Glutamatergic neuron (in vitro differentiated cells): ENCODE results near the gene DHRS13. TPM values are rescaled to one million over a fixed set of nuclear protein-coding genes. Genes with fewer than 3 reads are reported as not detected.
"Not testable (repeated sequence)": the region's sequence is repeated elsewhere in the genome, so short reads cannot be mapped to it uniquely, and the experiment has no call there.

Source experiments
- DNase-seq: peaks from one replicate; pipeline ENCODE4 v3.0.0; 2022
- H3K27ac Mint-ChIP-seq: one replicate; pipeline ENCODE4 v1.8.0; 2020; ENCODE audit warnings: mild to moderate bottlenecking, mixed read lengths, inconsistent platforms; ENCODE audit not compliant: unreplicated experiment
- H3K27me3 Mint-ChIP-seq: one replicate; pipeline ENCODE4 v1.8.0; 2020; ENCODE audit warnings: mild to moderate bottlenecking, moderate library complexity, mixed read lengths, inconsistent platforms; ENCODE audit not compliant: unreplicated experiment
- H3K36me3 Mint-ChIP-seq: one replicate; pipeline ENCODE4 v1.8.0; 2020; ENCODE audit warnings: mild to moderate bottlenecking, mixed read lengths, inconsistent platforms; ENCODE audit not compliant: unreplicated experiment
- H3K4me1 Mint-ChIP-seq: one replicate; pipeline ENCODE4 v1.8.0; 2020; ENCODE audit warnings: mild to moderate bottlenecking, low read depth, mixed read lengths, inconsistent platforms; ENCODE audit not compliant: unreplicated experiment
- H3K4me3 Mint-ChIP-seq: one replicate; pipeline ENCODE4 v1.8.0; 2020; ENCODE audit warnings: mild to moderate bottlenecking, mixed read lengths, inconsistent platforms; ENCODE audit not compliant: unreplicated experiment
- H3K9me3 Mint-ChIP-seq: one replicate; pipeline ENCODE4 v1.8.0; 2020; ENCODE audit warnings: mild to moderate bottlenecking, moderate library complexity, mixed read lengths, inconsistent platforms; ENCODE audit not compliant: unreplicated experiment
- CTCF ChIP-seq: fragments of 200-600 bp; sonication (generic); IDR thresholded peaks from one replicate; pipeline ENCODE4 v1.5.0; 2021; ENCODE audit not compliant: partially characterized antibody, unreplicated experiment
- total RNA-seq: library from RNA; stranded (reverse); fragmentation: NEBNext Ultra II Directional; extraction: Animal tissue kit (Norgen Biotek cat#: 25700); gene quantifications from one replicate; pipeline ENCODE4 v1.2.1, GENCODE V29; 2021; ENCODE audit not compliant: unreplicated experiment

DHRS13 gene
- total RNA-seq, 1 donor from 2014 or later, result 17.0 TPM

GRCh38 chr17:28881533-28882056 lies 21.3 kb downstream of the DHRS13 start:
- H3K4me3 Mint-ChIP-seq, result no peak overlapping the region
- H3K4me1 Mint-ChIP-seq, result peaks cover 2% of the 10 kb centered on the region
- peaks cover 12% of the 10 kb centered on the region for H3K9me3 Mint-ChIP-seq
- peaks cover 17% of the 10 kb centered on the region for H3K36me3 Mint-ChIP-seq
- no peak for DNase-seq
- TF ChIP-seq CTCF, result no peak
- H3K27ac Mint-ChIP-seq, result no peak overlapping the region
- peaks cover 8% of the 10 kb centered on the region for H3K27me3 Mint-ChIP-seq

- H3K27ac Mint-ChIP-seq, result no peak overlapping the region
- peaks cover 2% of the 10 kb centered on the region for H3K4me1 Mint-ChIP-seq
- peaks cover 17% of the 10 kb centered on the region for H3K36me3 Mint-ChIP-seq
- no peak for DNase-seq
- peaks cover 8% of the 10 kb centered on the region for H3K27me3 Mint-ChIP-seq
- peaks cover 10% of the 10 kb centered on the region for H3K9me3 Mint-ChIP-seq
- TF ChIP-seq CTCF, result no peak
- no peak overlapping the region for H3K4me3 Mint-ChIP-seq
Observed at GRCh38 chr17:28880572-28880945, 22.3 kb downstream of the DHRS13 start.

- Mint-ChIP-seq H3K4me1 (peaks cover 2% of the 10 kb centered on the region), H3K4me3 (no peak overlapping the region), H3K36me3 (peaks cover 17% of the 10 kb centered on the region)
Observed at GRCh38 chr17:28879886-28880571, 22.9 kb downstream of the DHRS13 start.

GRCh38 chr17:28878981-28879380 lies 23.9 kb downstream of the DHRS13 start:
- Mint-ChIP-seq H3K4me1 (peaks cover 2% of the 10 kb centered on the region), H3K27me3 (peaks cover 3% of the 10 kb centered on the region), H3K36me3 (peaks cover 19% of the 10 kb centered on the region), H3K9me3 (peaks cover 10% of the 10 kb centered on the region), H3K4me3 (no peak overlapping the region), H3K27ac (no peak overlapping the region)
- no peak for TF ChIP-seq CTCF
- no peak for DNase-seq

More at GRCh38 chr17:28879886-28880571, 22.9 kb downstream of the DHRS13 start:
- Mint-ChIP-seq H3K9me3 (peaks cover 10% of the 10 kb centered on the region), H3K27ac (no peak overlapping the region), H3K27me3 (peaks cover 6% of the 10 kb centered on the region)
- no peak for TF ChIP-seq CTCF
- DNase-seq, result no peak

GRCh38 chr17:28878158-28878910 lies 24.5 kb downstream of the DHRS13 start:
- H3K27me3 Mint-ChIP-seq, result peaks cover 3% of the 10 kb centered on the region
- H3K27ac Mint-ChIP-seq, result no peak overlapping the region
- no peak for DNase-seq
- no peak overlapping the region for H3K4me3 Mint-ChIP-seq
- H3K36me3 Mint-ChIP-seq, result peaks cover 21% of the 10 kb centered on the region
- H3K4me1 Mint-ChIP-seq, result peaks cover 2% of the 10 kb centered on the region
- peaks cover 10% of the 10 kb centered on the region for H3K9me3 Mint-ChIP-seq
- no peak for TF ChIP-seq CTCF

- H3K36me3 Mint-ChIP-seq, result peaks cover 20% of the 10 kb centered on the region
- not testable (repeated sequence) for H3K27ac Mint-ChIP-seq, H3K27me3 Mint-ChIP-seq, H3K4me1 Mint-ChIP-seq, DNase-seq, H3K4me3 Mint-ChIP-seq, H3K9me3 Mint-ChIP-seq
Observed at GRCh38 chr17:28877150-28877711, 25.6 kb downstream of the DHRS13 start.
